Fibroblast of lung (primary cell): ENCODE results near the gene DCN. TPM values are rescaled to one million over a fixed set of nuclear protein-coding genes. Genes with fewer than 3 reads are reported as not detected.

Source experiments
- DNase-seq, 2 donors: peaks; one replicate each; pipeline versions ENCODE4 v3.0.0 to v3.0.0-alpha.2; 2010; ENCODE audit warnings: low read depth in 2 of 2
- H2AFZ ChIP-seq: 2 replicates; pipeline ENCODE4 v1.5.1; 2012; ENCODE audit warnings: low read length, control low read depth, inconsistent platforms
- H3K27ac ChIP-seq: 2 replicates; pipeline ENCODE4 v1.5.1; 2011; ENCODE audit warnings: low read length, control low read depth; ENCODE audit not compliant: insufficient read depth
- H3K27me3 ChIP-seq: 2 replicates; pipeline ENCODE4 v1.5.1; 2011; ENCODE audit warnings: mild to moderate bottlenecking, low read length; ENCODE audit not compliant: control insufficient read depth, insufficient read depth
- H3K36me3 ChIP-seq: 2 replicates; pipeline ENCODE4 v1.5.1; 2011; ENCODE audit warnings: low read length; ENCODE audit not compliant: control insufficient read depth, insufficient read depth
- H3K4me1 ChIP-seq: 2 replicates; pipeline ENCODE4 v1.5.1; 2011; ENCODE audit warnings: low read length; ENCODE audit not compliant: control insufficient read depth, insufficient read depth; ENCODE audit errors: extremely low read depth
- H3K4me2 ChIP-seq: 2 replicates; pipeline ENCODE4 v1.5.1; 2011; ENCODE audit warnings: low read length, control low read depth; ENCODE audit not compliant: insufficient read depth; ENCODE audit errors: extremely low read depth
- H3K4me3 ChIP-seq, 4 experiments: fragments of 200-600 bp in 1 of 4; sonication (generic) in 1 of 4; replicated peaks in 1 of 4; 2 replicates each; pipeline ENCODE4 v1.5.1; 2011 to 2016; ENCODE audit warnings: low read length in 4 of 4, low read depth in 3 of 4, mild to moderate bottlenecking in 3 of 4, control low read depth in 2 of 4, inconsistent platforms in 1 of 4, mixed read lengths in 1 of 4; ENCODE audit not compliant: insufficient read depth in 1 of 4; ENCODE audit errors: control extremely low read depth in 1 of 4
- H3K79me2 ChIP-seq: 2 replicates; pipeline ENCODE4 v1.5.1; 2012; ENCODE audit warnings: mild to moderate bottlenecking, low read length, inconsistent platforms; ENCODE audit not compliant: control insufficient read depth, insufficient read depth
- H3K9ac ChIP-seq: 2 replicates; pipeline ENCODE4 v1.5.1; 2011; ENCODE audit warnings: mild to moderate bottlenecking, low read length, control low read depth; ENCODE audit not compliant: insufficient read depth
- H3K9me3 ChIP-seq: 2 replicates; pipeline ENCODE4 v1.5.1; 2012; ENCODE audit warnings: low read depth, low read length; ENCODE audit not compliant: control insufficient read depth, insufficient read depth
- H4K20me1 ChIP-seq: 2 replicates; pipeline ENCODE4 v1.5.1; 2011; ENCODE audit warnings: low read length; ENCODE audit not compliant: control insufficient read depth, insufficient read depth; ENCODE audit errors: extremely low read depth
- CTCF ChIP-seq, 2 donors: IDR thresholded peaks in 1 of 2; conservative IDR thresholded peaks in 1 of 2; 1 replicate in 1 of 2; 2 replicates in 1 of 2; pipeline ENCODE4 v1.5.1; 2011 to 2012; ENCODE audit warnings: low read length in 2 of 2, control low read depth in 1 of 2, inconsistent platforms in 1 of 2, low read depth in 1 of 2, mild to moderate bottlenecking in 1 of 2
- EZH2 ChIP-seq: IDR thresholded peaks from 2 replicates; pipeline ENCODE4 v1.5.1; 2012; ENCODE audit warnings: low read length, control low read depth, mild to moderate bottlenecking; ENCODE audit errors: missing control alignments
- polyA plus RNA-seq, 2 donors: library from polyadenylated mRNA; depleted of rRNA in 1 of 2; stranded (reverse) in 1 of 2; unstranded in 1 of 2; fragments of >200 nt; gene quantifications; 2 replicates each; pipeline ENCODE4 v1.2.1, GENCODE V29; 2011 to 2012; ENCODE audit warnings: missing spikeins in 1 of 2
- total RNA-seq: library from RNA; depleted of rRNA; stranded (reverse); fragments of >200 nt; gene quantifications from 2 replicates; pipeline ENCODE4 v1.2.1, GENCODE V29; 2014

DCN gene
- total and polyA plus RNA-seq, 2 donors (not counting 1 experiment from before 2014, with no cell fraction given) = 902 to 4,941 TPM

GRCh38 chr12:91119089-91119488 is 63.5 kb downstream of the DCN start:
- Histone ChIP-seq H3K79me2 (no peaks in the 10 kb centered on the region), H3K27ac (no peak overlapping the region), H3K4me3 (no peak overlapping the region), H3K9ac (no peak overlapping the region), H3K27me3 (no peaks in the 10 kb centered on the region), H2AFZ (no peak overlapping the region), H3K36me3 (no peaks in the 10 kb centered on the region), H3K4me2 (no peak overlapping the region), H3K9me3 (no peaks in the 10 kb centered on the region), H3K4me1 (no peaks in the 10 kb centered on the region), H4K20me1 (no peaks in the 10 kb centered on the region)
- no peak for DNase-seq
- TF ChIP-seq CTCF (conservative IDR thresholded peaks at IDR 0.05 in 1 of 2, IDR thresholded peaks at IDR 0.05 in 1 of 2; ENCODE audit: low read depth in 1 of 2, low read length in 2 of 2) (no peak), EZH2 (no peak)

GRCh38 chr12:91113621-91114020 is 69.0 kb downstream of the DCN start:
- no peak for TF ChIP-seq EZH2
- TF ChIP-seq CTCF (conservative IDR thresholded peaks at IDR 0.05 in 1 of 2, IDR thresholded peaks at IDR 0.05 in 1 of 2; ENCODE audit: low read depth in 1 of 2, low read length in 2 of 2) = no peak

GRCh38 chr12:91111366-91112325 is 71.0 kb downstream of the DCN start, which contains the start of gene LUM:
Gene LUM, minus strand, starts transcription at chr12:91111494. Its CDS starts 2,515 bp downstream, at chr12:91108979.
- Histone ChIP-seq H3K4me1 (peaks cover 11% of the 10 kb centered on the region), H3K4me3 (peak within 1 kb of the TSS; percentile 42 to 73 (median 60)), H4K20me1 (no peaks in the 10 kb centered on the region), H3K9ac (peak within 1 kb of the TSS; percentile 40), H3K79me2 (no peaks in the 10 kb centered on the region), H3K4me2 (peak within 1 kb of the TSS; percentile 53), H3K27me3 (no peaks in the 10 kb centered on the region), H3K9me3 (no peaks in the 10 kb centered on the region), H2AFZ (peak within 1 kb of the TSS; percentile 32), H3K27ac (peak within 1 kb of the TSS; percentile 12), H3K36me3 (no peaks in the 10 kb centered on the region)
- peak; percentile 58 to 80 for DNase-seq
- no peak for TF ChIP-seq EZH2
- TF ChIP-seq CTCF (conservative IDR thresholded peaks at IDR 0.05 in 1 of 2, IDR thresholded peaks at IDR 0.05 in 1 of 2; ENCODE audit: low read depth in 1 of 2, low read length in 2 of 2) = no peak

More at GRCh38 chr12:91113621-91114020, 69.0 kb downstream of the DCN start:
- Histone ChIP-seq H3K36me3 (no peaks in the 10 kb centered on the region), H3K4me1 (peaks cover 11% of the 10 kb centered on the region), H3K79me2 (no peaks in the 10 kb centered on the region), H3K27me3 (no peaks in the 10 kb centered on the region), H3K4me3 (no peak overlapping the region), H3K9me3 (no peaks in the 10 kb centered on the region), H4K20me1 (no peaks in the 10 kb centered on the region), H2AFZ (no peak overlapping the region), H3K9ac (no peak overlapping the region), H3K27ac (no peak overlapping the region), H3K4me2 (no peak overlapping the region)
- no peak for DNase-seq
